GM12878 (cell line): Measurements from ENCODE around the gene SETD1A. TPM values are rescaled to one million over a fixed set of nuclear protein-coding genes. Genes with fewer than 3 reads are reported as not detected.

Experiments used
- ATAC-seq: fragments of 200-7000 bp; cut with Tn5 transposase; 3 replicates; pipeline ENCODE4 v1.9.1; 2020; ENCODE audit warnings: mild to moderate bottlenecking, moderate library complexity
- BruUV-seq: library from RNA; stranded (reverse); fragments of 400-500 nt; replicated peaks from 2 replicates; lab custom pipeline; 2021; lab: Mats Ljungman, UMichigan
- CTCF ChIA-PET: fragments of 300-600 bp; sonication (Branson Sonifier 250); formaldehyde crosslinking; extraction: SDS; loops from one replicate; lab custom pipeline; 2021; ENCODE audit warnings: inconsistent platforms; lab: Yijun Ruan, JAX
- POLR2A ChIA-PET: fragments of 350-600 bp; formaldehyde crosslinking; extraction: SDS; loops from one replicate; lab custom pipeline; 2021; ENCODE audit warnings: inconsistent platforms; lab: Charles Lee
- RAD21 ChIA-PET: fragments of 300-600 bp; sonication (Branson Sonifier 250); formaldehyde crosslinking; loops from one replicate; lab custom pipeline; 2023; ENCODE audit warnings: antibody characterized with exemption; ENCODE audit not compliant: unreplicated experiment; lab: Charles Lee
- SMC1A ChIA-PET: fragments of 300-600 bp; sonication (Branson Sonifier 250); formaldehyde crosslinking; loops from one replicate; lab custom pipeline; 2023; ENCODE audit not compliant: unreplicated experiment, uncharacterized antibody; lab: Charles Lee
- DNase-seq: peaks from one replicate; pipeline ENCODE4 v3.0.0-alpha.2; 2011; ENCODE audit warnings: low read depth, low spot score
- FAIRE-seq: peaks from 3 replicates; lab custom pipeline; 2011; peaks lifted over from hg19 to GRCh38; lab: Jason Lieb, UNC
- H2AFZ ChIP-seq: 2 replicates; pipeline ENCODE4 v1.6.0; 2011; ENCODE audit warnings: low read depth, low read length, control low read depth; ENCODE audit not compliant: control insufficient read depth
- H3K27ac ChIP-seq: 2 replicates; pipeline ENCODE4 v1.5.1; 2011; ENCODE audit warnings: control low read depth; ENCODE audit not compliant: control insufficient read depth, insufficient read depth
- H3K27me3 ChIP-seq, 2 experiments: replicated peaks in 1 of 2; 2 replicates each; pipeline versions ENCODE4 v1.6.0 to v1.6.1; 2011; ENCODE audit warnings: low read length in 1 of 2; ENCODE audit not compliant: control insufficient read depth in 2 of 2, insufficient read depth in 2 of 2
- H3K36me3 ChIP-seq, 2 experiments: 2 replicates each; pipeline ENCODE4 v1.5.1; 2011; ENCODE audit warnings: low read length in 1 of 2; ENCODE audit not compliant: control insufficient read depth in 2 of 2, insufficient read depth in 2 of 2
- H3K4me1 ChIP-seq: 2 replicates; pipeline ENCODE4 v1.6.1; 2011; ENCODE audit warnings: mild to moderate bottlenecking, low read length, moderate library complexity, mixed read lengths; ENCODE audit not compliant: control insufficient read depth, insufficient read depth
- H3K4me2 ChIP-seq: 2 replicates; pipeline ENCODE4 v1.6.0; 2011; ENCODE audit warnings: control low read depth; ENCODE audit not compliant: control insufficient read depth, insufficient read depth
- H3K4me3 ChIP-seq: fragments of 200-600 bp; sonication (generic); 2 replicates; pipeline ENCODE4 v1.5.1; 2016
- H3K79me2 ChIP-seq: 2 replicates; pipeline ENCODE4 v1.6.0; 2011; ENCODE audit warnings: low read length; ENCODE audit not compliant: control insufficient read depth, insufficient read depth
- H3K9ac ChIP-seq: 2 replicates; pipeline ENCODE4 v1.8.0; 2011; ENCODE audit warnings: low read length, control low read depth, mixed read lengths; ENCODE audit not compliant: control insufficient read depth, insufficient read depth
- H3K9me3 ChIP-seq: replicated peaks from 3 replicates; pipeline ENCODE4 v1.5.1; 2011; ENCODE audit warnings: mild to moderate bottlenecking, low read length; ENCODE audit not compliant: control insufficient read depth, insufficient read depth
- H4K20me1 ChIP-seq: 2 replicates; pipeline ENCODE4 v1.6.0; 2011; ENCODE audit not compliant: control insufficient read depth, insufficient read depth
- BCLAF1 ChIP-seq: fragments of 450-650 bp; IDR thresholded peaks from 2 replicates; pipeline ENCODE4 v1.6.1; 2017; ENCODE audit warnings: antibody characterized with exemption, mild to moderate bottlenecking, moderate library complexity
- NFYB ChIP-seq: IDR thresholded peaks from 2 replicates; pipeline ENCODE4 v1.6.1; 2011; ENCODE audit warnings: low read depth, mild to moderate bottlenecking, low read length, improper control_type of control experiment, moderate library complexity; ENCODE audit not compliant: insufficient read depth
- PAX8 ChIP-seq: fragments of 450-650 bp; IDR thresholded peaks from 2 replicates; pipeline ENCODE4 v1.6.1; 2017; ENCODE audit warnings: mild to moderate bottlenecking, moderate library complexity
- RFX5 ChIP-seq: IDR thresholded peaks from 2 replicates; pipeline ENCODE4 v1.6.1; 2011; ENCODE audit warnings: low read depth, low read length, improper control_type of control experiment
- SIX5 ChIP-seq: IDR thresholded peaks from 2 replicates; pipeline ENCODE4 v1.6.1; 2011; ENCODE audit warnings: mild to moderate bottlenecking, low read depth, low read length, moderate library complexity; ENCODE audit not compliant: severe bottlenecking
- SMAD1 ChIP-seq: fragments of 450-650 bp; IDR thresholded peaks from 2 replicates; pipeline ENCODE4 v1.6.1; 2018; ENCODE audit warnings: mild to moderate bottlenecking, low read depth; ENCODE audit not compliant: partially characterized antibody
- SRF ChIP-seq, 2 experiments: IDR thresholded peaks; 2 replicates each; pipeline ENCODE4 v1.6.1; 2011; ENCODE audit warnings: low read depth in 2 of 2, low read length in 2 of 2, mild to moderate bottlenecking in 1 of 2, moderate library complexity in 1 of 2
- SUZ12 ChIP-seq: fragments of 200-600 bp; sonication (generic); IDR thresholded peaks from one replicate; pipeline ENCODE4 v1.6.1; 2018; ENCODE audit warnings: antibody characterized with exemption, mild to moderate bottlenecking; ENCODE audit not compliant: unreplicated experiment
- ZNF687 ChIP-seq: fragments of 450-650 bp; IDR thresholded peaks from 2 replicates; pipeline ENCODE4 v1.6.1; 2017; ENCODE audit warnings: mild to moderate bottlenecking, moderate library complexity
- WGBS: methylation state at CpG from one replicate; pipeline ENCODE4 v1.1.6; 2016; ENCODE audit warnings: low lambda C conversion rate; ENCODE audit not compliant: insufficient replicate concordance, insufficient coverage; ENCODE audit errors: missing lambda C conversion rate; 5-methylcytosine and 5-hydroxymethylcytosine counted together
- in situ Hi-C: fragments of 300-500 bp; cut with MboI; formaldehyde crosslinking; loops from 9 replicates; pipeline ENCODE4 v1.14.3; 2018; ENCODE audit warnings: mixed read lengths
- intact Hi-C: fragments of 100-400 bp; cut with micrococcal nuclease; formaldehyde crosslinking; loops from one replicate; pipeline ENCODE4 v1.14.2; 2022; ENCODE audit not compliant: unreplicated experiment
- polyA plus RNA-seq, 11 experiments: library from polyadenylated mRNA; depleted of rRNA in 4 of 11; unstranded in 6 of 11; stranded (reverse) in 5 of 11; fragments of >200 nt; fragmentation: Nextera tagmentation in 4 of 11; fragmentation: Illumina TruSeq in 1 of 11; extraction: Ambion mirVana in 4 of 11; extraction: Trizol in 1 of 11; gene quantifications; 1 replicate in 1 of 11; 2 replicates in 10 of 11; pipeline versions ENCODE4 v1.2.1 to v1.2.3, GENCODE V29; 2011 to 2016; ENCODE audit warnings: inconsistent platforms in 2 of 11, missing spikeins in 2 of 11, low read depth in 1 of 11
- total RNA-seq, 4 experiments: library from RNA; depleted of rRNA in 3 of 4; stranded (reverse); fragments of >200 nt in 3 of 4; fragmentation: Illumina TruSeq in 1 of 4; extraction: Trizol in 1 of 4; gene quantifications; 2 replicates each; pipeline versions ENCODE4 v1.2.1 to v1.2.3, GENCODE V29; 2013 to 2021

The SETD1A gene
- total and polyA plus RNA-seq, 10 of the 15 experiments (the other 5 are each of a cell fraction or from before 2014, with no cell fraction given), result 0.02 to 25.9 (median 4.9) TPM

- no peak overlapping the region for H2AFZ ChIP-seq
- no peaks in the 10 kb centered on the region for H3K27me3 ChIP-seq
- H4K20me1 ChIP-seq, result no peaks in the 10 kb centered on the region
- no peak overlapping the region for H3K4me2 ChIP-seq
- ChIA-PET CTCF (interaction anchor here (1.1 kb wide), 1 partner anchor 44 kb away, joined by 3 read pairs; the partner anchor contains the start of genes ZNF646 and ZNF668), SMC1A (no interaction called here), POLR2A (interaction anchor here (0.5 kb wide), 1 partner anchor 381 kb away, joined by 3 read pairs; no protein-coding TSS in a partner anchor), RAD21 (no interaction called here)
- no peaks in the 10 kb centered on the region for H3K36me3 ChIP-seq
- 37% methylated on average over 5 of the region's 5 CpGs for WGBS
- H3K4me3 ChIP-seq, result no peak overlapping the region
- intact Hi-C loops, result no loop called here
- H3K9me3 ChIP-seq, result no peaks in the 10 kb centered on the region
- H3K9ac ChIP-seq, result no peak overlapping the region
- peaks cover 4% of the 10 kb centered on the region for H3K79me2 ChIP-seq
- in situ Hi-C loops, result no loop called here
- ATAC-seq, result no peak
- H3K4me1 ChIP-seq, result no peaks in the 10 kb centered on the region; the same call in 1 of the 2 replicates
- no peak for DNase-seq
- FAIRE-seq, result no peak
- H3K27ac ChIP-seq, result no peak overlapping the region
- BruUV-seq, result no TSS peak
- TF ChIP-seq SRF (IDR thresholded peaks at IDR 0.05; ENCODE audit: low read depth in 2 of 2, low read length in 2 of 2), result no peak
- no peak for TF ChIP-seq ZNF687
- TF ChIP-seq SMAD1, result no peak
- TF ChIP-seq SIX5, result no peak
- TF ChIP-seq PAX8, result no peak
- TF ChIP-seq NFYB, result no peak
- no peak for TF ChIP-seq SUZ12
- TF ChIP-seq BCLAF1, result no peak
- TF ChIP-seq RFX5, result no peak
Observed at GRCh38 chr16:31029272-31029671, 71.7 kb downstream of the SETD1A start.
